Stomach (tissue), 4 donors: ENCODE measurements around the gene USP14.
"Not testable (repeated sequence)": the region's sequence is repeated elsewhere in the genome, so short reads cannot be mapped to it uniquely, and the experiment has no call there.

Source experiments
- EP300 ChIP-seq: sonication (generic); formaldehyde crosslinking; IDR thresholded peaks from one replicate; pipeline ENCODE4 v1.6.1; 2017; ENCODE audit warnings: antibody characterized with exemption
- POLR2A ChIP-seq, 4 donors: fragments of 450-650 bp; IDR thresholded peaks; one replicate each; pipeline ENCODE4 v1.6.1; 2016; ENCODE audit warnings: antibody characterized with exemption in 4 of 4, control low read depth in 2 of 4, mild to moderate bottlenecking in 1 of 4, moderate library complexity in 1 of 4
- POLR2AphosphoS5 ChIP-seq, 3 donors: sonication (generic); formaldehyde crosslinking; IDR thresholded peaks; one replicate each; pipeline ENCODE4 v1.6.1; 2016; ENCODE audit warnings: antibody characterized with exemption in 3 of 3
- TF ChIP-seq, protein P1 (sequence below), 7 experiments: fragments of 450-650 bp in 4 of 7; fragments of 200-600 bp in 3 of 7; sonication (generic) in 3 of 7; IDR thresholded peaks; one replicate each; pipeline ENCODE4 v1.5.1; 2016 to 2019; ENCODE audit warnings: antibody characterized with exemption in 7 of 7, control low read depth in 2 of 7, mild to moderate bottlenecking in 1 of 7

DNA sequence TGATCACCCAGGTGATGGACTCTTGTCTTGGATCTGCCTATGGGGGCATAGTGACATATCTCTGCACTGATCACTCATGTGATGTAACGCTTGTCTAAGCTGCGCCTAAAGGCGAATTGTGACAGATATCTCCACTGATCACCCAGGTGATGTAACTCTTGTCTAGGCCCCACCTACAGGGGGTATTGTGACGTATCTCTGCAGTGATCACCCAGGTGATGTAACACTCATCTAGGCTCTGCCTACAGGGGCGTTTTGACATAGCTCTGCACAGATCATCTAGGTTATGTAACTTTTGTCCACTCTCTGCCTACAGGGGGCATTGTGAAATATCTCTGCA lies 48.5 kb upstream of the USP14 start:
- TF ChIP-seq, protein P1, sequence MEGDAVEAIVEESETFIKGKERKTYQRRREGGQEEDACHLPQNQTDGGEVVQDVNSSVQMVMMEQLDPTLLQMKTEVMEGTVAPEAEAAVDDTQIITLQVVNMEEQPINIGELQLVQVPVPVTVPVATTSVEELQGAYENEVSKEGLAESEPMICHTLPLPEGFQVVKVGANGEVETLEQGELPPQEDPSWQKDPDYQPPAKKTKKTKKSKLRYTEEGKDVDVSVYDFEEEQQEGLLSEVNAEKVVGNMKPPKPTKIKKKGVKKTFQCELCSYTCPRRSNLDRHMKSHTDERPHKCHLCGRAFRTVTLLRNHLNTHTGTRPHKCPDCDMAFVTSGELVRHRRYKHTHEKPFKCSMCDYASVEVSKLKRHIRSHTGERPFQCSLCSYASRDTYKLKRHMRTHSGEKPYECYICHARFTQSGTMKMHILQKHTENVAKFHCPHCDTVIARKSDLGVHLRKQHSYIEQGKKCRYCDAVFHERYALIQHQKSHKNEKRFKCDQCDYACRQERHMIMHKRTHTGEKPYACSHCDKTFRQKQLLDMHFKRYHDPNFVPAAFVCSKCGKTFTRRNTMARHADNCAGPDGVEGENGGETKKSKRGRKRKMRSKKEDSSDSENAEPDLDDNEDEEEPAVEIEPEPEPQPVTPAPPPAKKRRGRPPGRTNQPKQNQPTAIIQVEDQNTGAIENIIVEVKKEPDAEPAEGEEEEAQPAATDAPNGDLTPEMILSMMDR (IDR thresholded peaks at IDR 0.05), result not testable (repeated sequence)
- TF ChIP-seq POLR2A (IDR thresholded peaks at IDR 0.05); POLR2AphosphoS5 (IDR thresholded peaks at IDR 0.05); EP300: not testable (repeated sequence)
